Measurements from ENCODE around the gene CYP3A7.

- TF ChIP-seq CTCF (IDR thresholded peaks at IDR 0.05; ENCODE audit: low read length) (no peak), EZH2 (IDR thresholded peaks at IDR 0.05; ENCODE audit: borderline replicate concordance, low read length) (no peak)
These were observed 31.6 kb upstream of the CYP3A7 start for GRCh38 chr7:99766484-99767099.
